Panc1 (cell line): ENCODE measurements around the gene ZNF12.
"Not testable (repeated sequence)": the region's sequence is repeated elsewhere in the genome, so short reads cannot be mapped to it uniquely, and the experiment has no call there.

Experiments
- POLR2AphosphoS5 ChIP-seq: IDR thresholded peaks from 2 replicates; pipeline ENCODE4 v1.6.1; 2012; ENCODE audit warnings: mild to moderate bottlenecking, low read depth, low read length, moderate library complexity
- SIN3A ChIP-seq: IDR thresholded peaks from 2 replicates; pipeline ENCODE4 v1.6.1; 2012; ENCODE audit warnings: low read depth, mild to moderate bottlenecking, low read length, moderate library complexity, borderline replicate concordance; ENCODE audit not compliant: insufficient read depth
- TF ChIP-seq, protein P1 (sequence below): fragments of 450-650 bp; IDR thresholded peaks from 2 replicates; pipeline ENCODE4 v1.5.1; 2017; ENCODE audit warnings: mild to moderate bottlenecking

DNA sequence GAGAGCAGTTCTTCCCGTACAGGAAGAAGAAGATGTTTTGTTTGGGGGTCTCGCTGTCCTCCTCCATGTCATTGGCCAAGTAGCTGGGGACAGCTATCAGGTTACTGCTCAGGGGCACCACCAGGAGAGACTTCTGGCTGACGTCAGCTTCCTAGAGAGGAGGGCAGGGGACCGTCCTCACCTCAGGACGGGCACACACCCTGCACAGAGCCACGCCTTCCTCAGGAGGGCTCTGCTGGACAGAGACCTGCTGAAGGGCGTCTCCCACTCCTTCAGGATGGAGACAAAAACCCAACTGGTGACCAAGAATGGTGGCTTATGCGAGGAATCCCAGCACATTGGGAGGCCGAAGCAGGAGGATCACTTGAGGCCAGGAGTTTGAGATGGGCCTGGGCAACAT lies 9.2 kb upstream of the ZNF12 start:
- TF ChIP-seq, protein P1, sequence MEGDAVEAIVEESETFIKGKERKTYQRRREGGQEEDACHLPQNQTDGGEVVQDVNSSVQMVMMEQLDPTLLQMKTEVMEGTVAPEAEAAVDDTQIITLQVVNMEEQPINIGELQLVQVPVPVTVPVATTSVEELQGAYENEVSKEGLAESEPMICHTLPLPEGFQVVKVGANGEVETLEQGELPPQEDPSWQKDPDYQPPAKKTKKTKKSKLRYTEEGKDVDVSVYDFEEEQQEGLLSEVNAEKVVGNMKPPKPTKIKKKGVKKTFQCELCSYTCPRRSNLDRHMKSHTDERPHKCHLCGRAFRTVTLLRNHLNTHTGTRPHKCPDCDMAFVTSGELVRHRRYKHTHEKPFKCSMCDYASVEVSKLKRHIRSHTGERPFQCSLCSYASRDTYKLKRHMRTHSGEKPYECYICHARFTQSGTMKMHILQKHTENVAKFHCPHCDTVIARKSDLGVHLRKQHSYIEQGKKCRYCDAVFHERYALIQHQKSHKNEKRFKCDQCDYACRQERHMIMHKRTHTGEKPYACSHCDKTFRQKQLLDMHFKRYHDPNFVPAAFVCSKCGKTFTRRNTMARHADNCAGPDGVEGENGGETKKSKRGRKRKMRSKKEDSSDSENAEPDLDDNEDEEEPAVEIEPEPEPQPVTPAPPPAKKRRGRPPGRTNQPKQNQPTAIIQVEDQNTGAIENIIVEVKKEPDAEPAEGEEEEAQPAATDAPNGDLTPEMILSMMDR: not testable (repeated sequence)
- TF ChIP-seq POLR2AphosphoS5, SIN3A: not testable (repeated sequence)
